ENCODE data around the gene ZNF711. TPM values are rescaled to one million over a fixed set of nuclear protein-coding genes. Genes with fewer than 3 reads are reported as not detected.

ZNF711 gene
- polyA plus RNA-seq: 301 and 321 TPM in 2 replicates
- 146 and 166 TPM in 2 replicates for polyA minus RNA-seq

- peak within 1 kb of the TSS; percentile 79 for H3K4me3 ChIP-seq (ENCODE audit: low read length)
- H2AFZ ChIP-seq (ENCODE audit: low read depth, low read length): peak within 1 kb of the TSS; percentile 76
- no peaks in the 10 kb centered on the region for H3K27me3 ChIP-seq (ENCODE audit: insufficient read depth, low read depth, low read length)
- H3K9me2 ChIP-seq (ENCODE audit: insufficient read depth, low read length): no peaks in the 10 kb centered on the region
- peak within 1 kb of the TSS; percentile 55 for H3K4me2 ChIP-seq (ENCODE audit: low read length)
- no peaks in the 10 kb centered on the region for H3K9me3 ChIP-seq (ENCODE audit: low read length)
- no peaks in the 10 kb centered on the region for H3F3A ChIP-seq (ENCODE audit: insufficient read depth, low read length, poor library complexity, severe bottlenecking)
- H3K27ac ChIP-seq (ENCODE audit: low read length): peak within 1 kb of the TSS; percentile 94
- peaks cover 3% of the 10 kb centered on the region for H4K20me1 ChIP-seq (ENCODE audit: insufficient read depth)
- peaks cover 32% of the 10 kb centered on the region for H3K79me2 ChIP-seq (replicated peaks; ENCODE audit: insufficient read depth, low read length)
- H3K9ac ChIP-seq (ENCODE audit: low read length): peak within 1 kb of the TSS; percentile 96
- TF ChIP-seq MXI1 (conservative IDR thresholded peaks at IDR 0.05; ENCODE audit: poor library complexity, severe bottlenecking) (peak; percentile 18), POLR2AphosphoS5 (IDR thresholded peaks at IDR 0.05) (peak; percentile 83), CTCF (IDR thresholded peaks at IDR 0.05; ENCODE audit: poor library complexity, severe bottlenecking) (no peak), SMC3 (conservative IDR thresholded peaks at IDR 0.05; ENCODE audit: poor library complexity) (no peak), TAF1 (IDR thresholded peaks at IDR 0.05; ENCODE audit: low read depth) (peak; percentile 25), EZH2 (IDR thresholded peaks at IDR 0.05; ENCODE audit: borderline replicate concordance, insufficient read depth, low read length, poor library complexity, severe bottlenecking) (no peak)
- no peaks in the 10 kb centered on the region for H3K36me3 ChIP-seq (ENCODE audit: insufficient read depth, low read length)
These were observed at the start of gene ZNF711, which contains the start of gene SATL1 for GRCh38 chrX:85243761-85244449. TSS of gene ZNF711 (plus strand) at chrX:85243991. CDS start at chrX:85247573, 3,582 bp downstream. TSS of gene SATL1 (minus strand) at chrX:85243779. CDS start at chrX:85108968, 134,811 bp downstream.

DNA sequence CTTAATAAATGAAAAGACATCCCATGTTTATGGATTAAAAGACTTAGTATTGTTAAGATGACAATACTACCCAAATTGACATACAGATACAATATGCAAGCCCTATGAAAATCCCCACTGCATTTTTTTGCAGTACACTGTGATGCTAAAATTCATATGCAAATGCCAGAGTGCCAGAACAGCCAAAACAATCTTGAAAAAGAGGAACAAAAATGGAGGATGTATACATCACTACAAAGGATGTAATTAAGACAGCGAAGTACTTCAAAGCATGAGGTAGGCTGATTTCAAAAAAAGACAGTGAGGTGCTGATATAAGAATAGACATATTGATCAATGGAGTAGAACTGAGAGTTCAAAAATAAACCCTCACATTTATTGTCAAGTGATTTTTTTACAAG lies 47.5 kb upstream of the ZNF711 start:
- Histone ChIP-seq H3K9me3 (ENCODE audit: low read length) (no peaks in the 10 kb centered on the region), H3K9ac (ENCODE audit: low read length) (no peak overlapping the region), H3F3A (ENCODE audit: insufficient read depth, low read length, poor library complexity, severe bottlenecking) (no peaks in the 10 kb centered on the region), H3K27me3 (ENCODE audit: insufficient read depth, low read depth, low read length) (no peaks in the 10 kb centered on the region), H3K4me3 (ENCODE audit: low read length) (no peak overlapping the region), H3K4me2 (ENCODE audit: low read length) (no peak overlapping the region), H2AFZ (ENCODE audit: low read depth, low read length) (no peak overlapping the region), H3K79me2 (replicated peaks; ENCODE audit: insufficient read depth, low read length) (no peaks in the 10 kb centered on the region), H4K20me1 (ENCODE audit: insufficient read depth) (no peaks in the 10 kb centered on the region), H3K9me2 (ENCODE audit: insufficient read depth, low read length) (no peaks in the 10 kb centered on the region), H3K36me3 (ENCODE audit: insufficient read depth, low read length) (no peaks in the 10 kb centered on the region), H3K27ac (ENCODE audit: low read length) (no peak overlapping the region)
- TF ChIP-seq EZH2 (IDR thresholded peaks at IDR 0.05; ENCODE audit: borderline replicate concordance, insufficient read depth, low read length, poor library complexity, severe bottlenecking): no peak
- no peak for TF ChIP-seq MXI1 (conservative IDR thresholded peaks at IDR 0.05; ENCODE audit: poor library complexity, severe bottlenecking)

DNA sequence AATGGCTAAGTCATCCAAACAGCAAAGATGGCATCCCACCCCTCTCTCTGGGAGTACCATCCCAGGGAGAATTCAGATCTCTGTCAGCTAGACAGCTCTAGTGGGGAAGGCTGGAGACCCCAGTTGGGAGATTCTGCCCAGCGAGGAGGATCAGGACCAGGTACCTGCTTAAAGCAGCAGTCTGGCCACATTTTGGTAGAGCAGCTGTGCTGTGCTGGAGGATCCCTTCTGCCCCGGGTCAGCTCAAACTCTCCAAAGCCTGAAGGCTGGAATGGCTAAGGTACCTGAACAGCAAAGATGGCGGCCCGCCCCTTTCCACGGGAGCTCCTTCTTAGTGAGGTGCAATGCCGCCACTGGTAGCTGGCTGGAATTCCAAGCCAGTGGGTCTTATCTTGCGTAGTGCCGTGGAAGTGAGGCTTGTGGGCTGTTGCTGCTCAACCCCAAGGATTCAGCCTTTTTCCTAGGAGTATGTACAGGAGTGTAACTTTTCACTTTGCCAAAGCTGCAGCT lies 40.3 kb upstream of the ZNF711 start:
- H3K4me3 ChIP-seq (ENCODE audit: low read length): no peak overlapping the region
- H3F3A ChIP-seq (ENCODE audit: insufficient read depth, low read length, poor library complexity, severe bottlenecking): no peaks in the 10 kb centered on the region
- H4K20me1 ChIP-seq (ENCODE audit: insufficient read depth): no peaks in the 10 kb centered on the region
- no peak overlapping the region for H2AFZ ChIP-seq (ENCODE audit: low read depth, low read length)
- TF ChIP-seq EZH2 (IDR thresholded peaks at IDR 0.05; ENCODE audit: borderline replicate concordance, insufficient read depth, low read length, poor library complexity, severe bottlenecking) (no peak), EP300 (conservative IDR thresholded peaks at IDR 0.05; ENCODE audit: poor library complexity, severe bottlenecking) (no peak), POLR2AphosphoS5 (IDR thresholded peaks at IDR 0.05) (no peak), CTCF (IDR thresholded peaks at IDR 0.05; ENCODE audit: poor library complexity, severe bottlenecking) (no peak), TAF1 (IDR thresholded peaks at IDR 0.05; ENCODE audit: low read depth) (no peak), SMC3 (conservative IDR thresholded peaks at IDR 0.05; ENCODE audit: poor library complexity) (no peak), MXI1 (conservative IDR thresholded peaks at IDR 0.05; ENCODE audit: poor library complexity, severe bottlenecking) (no peak), RAD21 (conservative IDR thresholded peaks at IDR 0.05) (no peak)
- TF ChIP-seq, protein P1, sequence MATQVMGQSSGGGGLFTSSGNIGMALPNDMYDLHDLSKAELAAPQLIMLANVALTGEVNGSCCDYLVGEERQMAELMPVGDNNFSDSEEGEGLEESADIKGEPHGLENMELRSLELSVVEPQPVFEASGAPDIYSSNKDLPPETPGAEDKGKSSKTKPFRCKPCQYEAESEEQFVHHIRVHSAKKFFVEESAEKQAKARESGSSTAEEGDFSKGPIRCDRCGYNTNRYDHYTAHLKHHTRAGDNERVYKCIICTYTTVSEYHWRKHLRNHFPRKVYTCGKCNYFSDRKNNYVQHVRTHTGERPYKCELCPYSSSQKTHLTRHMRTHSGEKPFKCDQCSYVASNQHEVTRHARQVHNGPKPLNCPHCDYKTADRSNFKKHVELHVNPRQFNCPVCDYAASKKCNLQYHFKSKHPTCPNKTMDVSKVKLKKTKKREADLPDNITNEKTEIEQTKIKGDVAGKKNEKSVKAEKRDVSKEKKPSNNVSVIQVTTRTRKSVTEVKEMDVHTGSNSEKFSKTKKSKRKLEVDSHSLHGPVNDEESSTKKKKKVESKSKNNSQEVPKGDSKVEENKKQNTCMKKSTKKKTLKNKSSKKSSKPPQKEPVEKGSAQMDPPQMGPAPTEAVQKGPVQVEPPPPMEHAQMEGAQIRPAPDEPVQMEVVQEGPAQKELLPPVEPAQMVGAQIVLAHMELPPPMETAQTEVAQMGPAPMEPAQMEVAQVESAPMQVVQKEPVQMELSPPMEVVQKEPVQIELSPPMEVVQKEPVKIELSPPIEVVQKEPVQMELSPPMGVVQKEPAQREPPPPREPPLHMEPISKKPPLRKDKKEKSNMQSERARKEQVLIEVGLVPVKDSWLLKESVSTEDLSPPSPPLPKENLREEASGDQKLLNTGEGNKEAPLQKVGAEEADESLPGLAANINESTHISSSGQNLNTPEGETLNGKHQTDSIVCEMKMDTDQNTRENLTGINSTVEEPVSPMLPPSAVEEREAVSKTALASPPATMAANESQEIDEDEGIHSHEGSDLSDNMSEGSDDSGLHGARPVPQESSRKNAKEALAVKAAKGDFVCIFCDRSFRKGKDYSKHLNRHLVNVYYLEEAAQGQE (IDR thresholded peaks at IDR 0.05; ENCODE audit: borderline replicate concordance): no peak
- no peak overlapping the region for H3K27ac ChIP-seq (ENCODE audit: low read length)
- H3K4me2 ChIP-seq (ENCODE audit: low read length): no peak overlapping the region
- no peaks in the 10 kb centered on the region for H3K9me3 ChIP-seq (ENCODE audit: low read length)
- no peaks in the 10 kb centered on the region for H3K79me2 ChIP-seq (replicated peaks; ENCODE audit: insufficient read depth, low read length)
- no peak overlapping the region for H3K9ac ChIP-seq (ENCODE audit: low read length)
- no peaks in the 10 kb centered on the region for H3K9me2 ChIP-seq (ENCODE audit: insufficient read depth, low read length)
- no peaks in the 10 kb centered on the region for H3K36me3 ChIP-seq (ENCODE audit: insufficient read depth, low read length)
- no peaks in the 10 kb centered on the region for H3K27me3 ChIP-seq (ENCODE audit: insufficient read depth, low read depth, low read length)

All from neural cell (in vitro differentiated cells).